ENCODE data around the gene SYT7. TPM values are rescaled to one million over a fixed set of nuclear protein-coding genes. Genes with fewer than 3 reads are reported as not detected.

SYT7 gene
- total RNA-seq, 1 donor from 2014 or later: not detected

- ChIA-PET POLR2A (no interaction called here), CTCF (no interaction called here)
- Mint-ChIP-seq H3K4me3 (no peak overlapping the region), H3K36me3 (ENCODE audit: low read depth) (no peaks in the 10 kb centered on the region), H3K27ac (no peak overlapping the region), H3K27me3 (peaks cover 35% of the 10 kb centered on the region), H3K4me1 (peaks cover 5% of the 10 kb centered on the region), H3K9me3 (no peaks in the 10 kb centered on the region)
- intact Hi-C loops (cut with micrococcal nuclease): no loop called here
- no peak for ATAC-seq (ENCODE audit: low read depth)
- no peak for DNase-seq
- TF ChIP-seq CTCF (IDR thresholded peaks at IDR 0.05): no peak
Measured at GRCh38 chr11:61549177-61549576, 31.7 kb downstream of the SYT7 start.

- Mint-ChIP-seq H3K27me3 (peaks cover 21% of the 10 kb centered on the region), H3K9me3 (no peaks in the 10 kb centered on the region), H3K4me1 (peaks cover 5% of the 10 kb centered on the region), H3K27ac (no peak overlapping the region), H3K4me3 (no peak overlapping the region), H3K36me3 (ENCODE audit: low read depth) (no peaks in the 10 kb centered on the region)
- no peak for ATAC-seq (ENCODE audit: low read depth)
- intact Hi-C loops (cut with micrococcal nuclease): no loop called here
- no peak for DNase-seq
- POLR2A ChIA-PET: no interaction called here
- TF ChIP-seq CTCF (IDR thresholded peaks at IDR 0.05): no peak
- CTCF ChIA-PET: no interaction called here
Measured at GRCh38 chr11:61547246-61547645, 33.6 kb downstream of the SYT7 start.

- Mint-ChIP-seq H3K9me3 (no peaks in the 10 kb centered on the region), H3K4me1 (peaks cover 7% of the 10 kb centered on the region), H3K4me3 (no peak overlapping the region), H3K27me3 (peaks cover 24% of the 10 kb centered on the region), H3K36me3 (ENCODE audit: low read depth) (no peaks in the 10 kb centered on the region), H3K27ac (no peak overlapping the region)
- ChIA-PET POLR2A (no interaction called here), CTCF (no interaction called here)
- intact Hi-C loops (cut with micrococcal nuclease): no loop called here
- no peak for TF ChIP-seq CTCF (IDR thresholded peaks at IDR 0.05)
- DNase-seq: no peak
- no peak for ATAC-seq (ENCODE audit: low read depth)
Measured at GRCh38 chr11:61546663-61547062, 34.2 kb downstream of the SYT7 start.

- intact Hi-C loops (cut with micrococcal nuclease): no loop called here
- Mint-ChIP-seq H3K4me3 (no peak overlapping the region), H3K27ac (no peak overlapping the region), H3K27me3 (peaks cover 23% of the 10 kb centered on the region), H3K4me1 (peaks cover 9% of the 10 kb centered on the region), H3K9me3 (no peaks in the 10 kb centered on the region), H3K36me3 (ENCODE audit: low read depth) (no peaks in the 10 kb centered on the region)
- ATAC-seq (ENCODE audit: low read depth) (no peak), DNase-seq (no peak)
- CTCF ChIA-PET: no interaction called here
- POLR2A ChIA-PET: no interaction called here
- TF ChIP-seq CTCF (IDR thresholded peaks at IDR 0.05): no peak
Measured at GRCh38 chr11:61545921-61546320, 35.0 kb downstream of the SYT7 start.

GRCh38 chr11:61545341-61545740 is 35.5 kb downstream of the SYT7 start:
- intact Hi-C loops (cut with micrococcal nuclease): no loop called here
- ChIA-PET CTCF (no interaction called here), POLR2A (no interaction called here)
- no peaks in the 10 kb centered on the region for H3K36me3 Mint-ChIP-seq (ENCODE audit: low read depth)
- H3K4me1 Mint-ChIP-seq: peaks cover 6% of the 10 kb centered on the region
- peaks cover 18% of the 10 kb centered on the region for H3K27me3 Mint-ChIP-seq
- H3K4me3 Mint-ChIP-seq: no peak overlapping the region
- DNase-seq (no peak), ATAC-seq (ENCODE audit: low read depth) (no peak)
- TF ChIP-seq CTCF (IDR thresholded peaks at IDR 0.05): no peak
- H3K27ac Mint-ChIP-seq: no peak overlapping the region
- H3K9me3 Mint-ChIP-seq: no peaks in the 10 kb centered on the region

Data from activated B cell treated with CpG ODN at 0.5 μM for 24 hours (primary cell).